KMS-11 (cell line): ENCODE results near the gene RYR1.

Experiments used
- H2AFZ ChIP-seq: fragments of 200-600 bp; sonication (generic); 2 replicates; pipeline ENCODE4 v1.6.1; 2016; ENCODE audit warnings: antibody characterized with exemption, mixed run types, low read depth
- H3K27ac ChIP-seq: fragments of 200-600 bp; sonication (generic); 2 replicates; pipeline ENCODE4 v1.6.1; 2016; ENCODE audit warnings: mild to moderate bottlenecking, mixed run types
- H3K27me3 ChIP-seq: fragments of 200-600 bp; sonication (generic); 2 replicates; pipeline ENCODE4 v1.6.1; 2017; ENCODE audit warnings: mild to moderate bottlenecking, low read depth, mixed run types, moderate library complexity; ENCODE audit not compliant: insufficient read depth
- H3K36me3 ChIP-seq: fragments of 200-600 bp; sonication (generic); 2 replicates; pipeline ENCODE4 v1.6.1; 2017; ENCODE audit warnings: mild to moderate bottlenecking, mixed run types; ENCODE audit not compliant: insufficient read depth
- H3K4me1 ChIP-seq: fragments of 200-600 bp; sonication (generic); 2 replicates; pipeline ENCODE4 v1.6.1; 2016; ENCODE audit warnings: mild to moderate bottlenecking, low read depth, mixed run types; ENCODE audit not compliant: poor library complexity, severe bottlenecking
- H3K4me2 ChIP-seq: fragments of 200-600 bp; sonication (generic); 2 replicates; pipeline ENCODE4 v1.7.0; 2016; ENCODE audit warnings: mild to moderate bottlenecking, mixed run types
- H3K4me3 ChIP-seq: fragments of 200-600 bp; sonication (generic); IDR thresholded peaks from 2 replicates; pipeline ENCODE4 v1.6.1; 2017; ENCODE audit warnings: low read depth, low read length, mixed read lengths; ENCODE audit not compliant: insufficient read depth
- H3K79me2 ChIP-seq: fragments of 200-600 bp; sonication (generic); 2 replicates; pipeline ENCODE4 v1.6.1; 2016; ENCODE audit warnings: low read depth, mixed run types; ENCODE audit not compliant: insufficient read depth
- H3K9ac ChIP-seq: fragments of 200-600 bp; sonication (generic); 2 replicates; pipeline ENCODE4 v1.6.1; 2016; ENCODE audit warnings: mild to moderate bottlenecking, mixed run types
- H4K20me1 ChIP-seq: fragments of 200-600 bp; sonication (generic); 2 replicates; pipeline ENCODE4 v1.6.1; 2016; ENCODE audit warnings: mild to moderate bottlenecking, mixed run types; ENCODE audit not compliant: insufficient read depth
- TF ChIP-seq, protein P1 (sequence below): fragments of 200-600 bp; sonication (generic); conservative IDR thresholded peaks from 2 replicates; pipeline ENCODE4 v1.6.1; 2017; ENCODE audit warnings: low read depth, mild to moderate bottlenecking, antibody characterized with exemption, low read length, moderate library complexity, mixed read lengths

The RYR1 gene

GRCh38 chr19:38385804-38386257 lies 47.7 kb upstream of the RYR1 start:
- Histone ChIP-seq H3K79me2 (no peaks in the 10 kb centered on the region), H3K27ac (no peak overlapping the region), H4K20me1 (no peaks in the 10 kb centered on the region), H3K4me2 (no peak overlapping the region), H3K4me3 (no peak overlapping the region), H3K36me3 (peaks cover 3% of the 10 kb centered on the region; the same call in 1 of the 2 replicates), H3K9ac (no peak overlapping the region), H3K27me3 (peaks cover 21% of the 10 kb centered on the region), H2AFZ (no peak overlapping the region), H3K4me1 (peaks cover 11% of the 10 kb centered on the region)
- TF ChIP-seq, protein P1, sequence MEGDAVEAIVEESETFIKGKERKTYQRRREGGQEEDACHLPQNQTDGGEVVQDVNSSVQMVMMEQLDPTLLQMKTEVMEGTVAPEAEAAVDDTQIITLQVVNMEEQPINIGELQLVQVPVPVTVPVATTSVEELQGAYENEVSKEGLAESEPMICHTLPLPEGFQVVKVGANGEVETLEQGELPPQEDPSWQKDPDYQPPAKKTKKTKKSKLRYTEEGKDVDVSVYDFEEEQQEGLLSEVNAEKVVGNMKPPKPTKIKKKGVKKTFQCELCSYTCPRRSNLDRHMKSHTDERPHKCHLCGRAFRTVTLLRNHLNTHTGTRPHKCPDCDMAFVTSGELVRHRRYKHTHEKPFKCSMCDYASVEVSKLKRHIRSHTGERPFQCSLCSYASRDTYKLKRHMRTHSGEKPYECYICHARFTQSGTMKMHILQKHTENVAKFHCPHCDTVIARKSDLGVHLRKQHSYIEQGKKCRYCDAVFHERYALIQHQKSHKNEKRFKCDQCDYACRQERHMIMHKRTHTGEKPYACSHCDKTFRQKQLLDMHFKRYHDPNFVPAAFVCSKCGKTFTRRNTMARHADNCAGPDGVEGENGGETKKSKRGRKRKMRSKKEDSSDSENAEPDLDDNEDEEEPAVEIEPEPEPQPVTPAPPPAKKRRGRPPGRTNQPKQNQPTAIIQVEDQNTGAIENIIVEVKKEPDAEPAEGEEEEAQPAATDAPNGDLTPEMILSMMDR, result no peak

DNA sequence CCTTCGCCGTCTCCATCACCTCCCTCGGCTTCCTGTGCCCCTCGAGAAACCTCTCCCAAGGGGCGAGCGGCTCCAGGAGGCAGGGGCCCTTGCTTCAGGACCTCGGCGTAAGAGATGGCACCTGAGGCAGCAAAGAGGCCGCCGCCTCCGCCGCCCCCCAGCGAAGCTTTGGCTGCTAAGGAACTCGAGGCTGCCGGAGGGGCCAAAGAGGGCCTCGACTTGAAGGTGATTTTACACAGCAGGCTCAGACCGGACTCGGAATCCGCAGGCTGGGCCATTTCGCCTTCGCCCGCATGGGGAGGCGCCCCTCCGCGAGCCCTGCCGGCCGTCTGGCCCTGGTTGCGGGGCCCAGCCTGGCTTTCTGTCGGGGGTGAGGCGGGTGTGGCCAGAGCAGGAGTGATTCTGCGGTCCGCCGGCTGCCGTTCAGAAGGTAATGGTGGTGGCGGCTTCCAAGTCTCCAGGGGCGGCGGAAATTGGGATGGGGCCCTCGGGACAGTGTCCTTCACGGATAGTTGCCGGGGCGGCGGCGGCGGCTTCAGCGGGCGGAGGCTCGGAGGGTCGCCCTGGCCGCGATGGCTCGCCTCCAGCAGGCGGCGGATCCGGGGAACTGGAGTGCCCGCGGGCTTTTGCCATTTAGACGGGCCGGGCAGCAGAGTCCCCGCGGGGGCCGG lies 47.1 kb upstream of the RYR1 start:
- peaks cover 27% of the 10 kb centered on the region for H3K27me3 ChIP-seq
- H3K4me2 ChIP-seq, result peak overlapping the region; percentile 89; the same call in 1 of the 2 replicates
- H3K9ac ChIP-seq, result no peak overlapping the region
- peaks cover 3% of the 10 kb centered on the region; the same call in 1 of the 2 replicates for H3K36me3 ChIP-seq
- H3K27ac ChIP-seq, result no peak overlapping the region
- TF ChIP-seq, protein P1, result no peak
- H2AFZ ChIP-seq, result no peak overlapping the region
- peaks cover 11% of the 10 kb centered on the region for H3K4me1 ChIP-seq
- no peaks in the 10 kb centered on the region for H4K20me1 ChIP-seq
- no peak overlapping the region for H3K4me3 ChIP-seq
- no peaks in the 10 kb centered on the region for H3K79me2 ChIP-seq

GRCh38 chr19:38386971-38387549 lies 46.4 kb upstream of the RYR1 start:
- peak overlapping the region; percentile 82; the same call in 1 of the 2 replicates for H2AFZ ChIP-seq
- peaks cover 11% of the 10 kb centered on the region for H3K4me1 ChIP-seq
- TF ChIP-seq, protein P1, result no peak

GRCh38 chr19:38387550-38388348 lies 45.7 kb upstream of the RYR1 start, which contains the start of gene GGN:
Gene GGN, minus strand, starts transcription at chr19:38388034. Its CDS starts 773 bp downstream, at chr19:38387261.
- peaks cover 38% of the 10 kb centered on the region for H3K27me3 ChIP-seq
- TF ChIP-seq, protein P1, result no peak
- H4K20me1 ChIP-seq, result no peaks in the 10 kb centered on the region
- H2AFZ ChIP-seq, result peak within 1 kb of the TSS; percentile 82
- H3K4me1 ChIP-seq, result peaks cover 11% of the 10 kb centered on the region
- no peaks in the 10 kb centered on the region; the same call in 1 of the 2 replicates for H3K36me3 ChIP-seq
- no peaks in the 10 kb centered on the region for H3K79me2 ChIP-seq
- H3K9ac ChIP-seq, result no peak within 1 kb of the TSS
- no peak within 1 kb of the TSS for H3K4me3 ChIP-seq
- peak within 1 kb of the TSS; percentile 89 for H3K4me2 ChIP-seq
- H3K27ac ChIP-seq, result peak within 1 kb of the TSS; percentile 15; the same call in 1 of the 2 replicates

More at GRCh38 chr19:38386971-38387549, 46.4 kb upstream of the RYR1 start:
- H4K20me1 ChIP-seq, result no peaks in the 10 kb centered on the region
- peaks cover 3% of the 10 kb centered on the region; the same call in 1 of the 2 replicates for H3K36me3 ChIP-seq
- peak overlapping the region; percentile 15; the same call in 1 of the 2 replicates for H3K27ac ChIP-seq
- H3K27me3 ChIP-seq, result peaks cover 32% of the 10 kb centered on the region
- H3K79me2 ChIP-seq, result no peaks in the 10 kb centered on the region
- peak overlapping the region; percentile 89 for H3K4me2 ChIP-seq
- no peak overlapping the region for H3K9ac ChIP-seq
- H3K4me3 ChIP-seq, result no peak overlapping the region
